Measurements from ENCODE around the gene GPC3.
"Not testable (repeated sequence)": the region's sequence is repeated elsewhere in the genome, so short reads cannot be mapped to it uniquely, and the experiment has no call there.

GPC3 gene

DNA sequence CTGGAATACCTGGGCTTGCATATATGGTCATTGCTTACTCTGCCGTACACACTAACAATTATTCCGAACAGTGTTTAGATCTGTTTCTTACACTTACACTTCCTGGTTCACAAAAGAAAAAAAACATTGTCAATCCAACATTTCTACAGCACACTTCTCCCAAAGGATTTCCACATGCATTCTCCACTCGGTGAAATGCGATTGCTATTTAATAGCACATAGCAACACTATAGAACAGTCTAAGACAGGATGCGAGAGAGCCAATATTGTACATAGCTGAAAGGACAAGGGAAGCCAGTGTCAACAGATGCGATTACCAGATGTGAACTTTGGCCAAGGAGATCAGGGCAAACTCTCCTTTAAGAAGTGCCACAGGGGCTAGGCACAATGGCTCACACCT, 349.4 kb downstream of the GPC3 start:
- no peak for DNase-seq

DNA sequence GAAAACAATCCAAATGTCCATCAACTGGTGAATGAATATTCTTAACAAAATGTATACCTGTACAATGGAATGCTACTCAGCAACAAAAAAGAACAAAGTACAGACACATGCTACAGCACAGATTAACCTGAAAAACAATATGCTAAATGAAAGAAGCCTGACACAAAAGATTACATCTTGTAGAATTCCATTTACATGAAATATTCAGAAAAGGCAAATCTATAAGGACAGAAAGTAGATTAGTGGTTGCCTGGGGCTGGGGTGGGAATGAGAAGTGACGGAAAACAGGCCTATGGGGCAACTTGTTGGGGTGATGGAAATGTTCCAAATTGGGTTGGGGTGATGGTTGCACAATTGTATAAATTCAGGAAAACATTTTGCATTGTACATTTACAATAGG, 351.0 kb downstream of the GPC3 start:
- no peak for DNase-seq

DNA sequence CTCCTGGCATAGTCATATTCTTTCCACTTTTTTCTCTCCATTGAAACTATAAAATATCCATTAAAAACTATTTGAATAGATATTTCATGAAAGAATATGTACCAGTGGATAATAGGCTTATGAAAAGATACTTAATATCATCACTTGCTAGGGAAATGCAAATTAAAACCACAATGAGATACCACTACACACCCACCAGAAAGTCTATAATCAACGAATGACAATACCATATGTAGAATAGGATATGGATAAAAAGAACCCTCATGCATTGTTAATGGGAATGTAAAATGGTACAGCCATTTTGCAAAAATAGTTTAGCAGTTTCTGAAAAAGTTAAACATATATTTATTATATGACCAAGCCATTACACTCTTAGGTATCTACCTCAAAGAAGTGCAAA, 351.4 kb downstream of the GPC3 start:
- DNase-seq: no peak

DNA sequence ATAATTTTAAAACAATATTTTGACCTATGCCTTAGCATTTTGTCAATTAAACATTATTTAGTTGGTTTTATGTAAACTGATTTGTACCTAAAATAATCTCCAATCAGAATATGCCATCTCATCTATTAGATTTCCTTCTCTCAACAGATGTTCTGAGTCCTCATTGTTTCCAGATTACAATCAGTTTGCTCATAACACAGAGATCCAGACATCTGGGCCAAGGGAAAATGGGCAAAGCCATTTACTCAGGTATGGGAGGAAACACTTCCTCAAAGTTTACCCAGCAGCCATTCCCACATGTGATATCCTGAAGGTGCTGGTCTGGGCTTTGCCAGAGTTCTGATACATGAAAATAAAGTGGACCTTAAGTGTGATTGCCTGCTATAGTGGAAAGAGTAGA, 352.2 kb downstream of the GPC3 start:
- no peak for DNase-seq

DNA sequence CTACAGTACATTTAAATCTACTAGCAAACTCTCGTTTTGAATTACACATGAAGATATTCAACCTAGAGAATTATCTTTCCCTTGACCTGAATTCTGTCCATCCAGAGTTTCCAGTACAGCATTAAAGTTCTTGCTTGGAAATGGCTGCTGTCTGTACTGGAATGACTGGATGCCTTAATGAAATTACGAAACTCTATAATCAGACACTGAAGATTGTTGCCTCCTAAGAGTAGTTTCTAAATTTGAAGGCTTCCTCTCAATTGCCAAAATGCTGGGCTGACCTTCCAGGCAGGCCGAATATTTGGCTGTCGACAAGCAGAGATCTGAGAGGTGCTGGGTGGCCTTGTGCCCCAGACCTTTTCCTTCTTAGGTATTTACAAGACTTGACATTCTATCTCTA, 355.0 kb downstream of the GPC3 start:
- no peak for DNase-seq

DNA sequence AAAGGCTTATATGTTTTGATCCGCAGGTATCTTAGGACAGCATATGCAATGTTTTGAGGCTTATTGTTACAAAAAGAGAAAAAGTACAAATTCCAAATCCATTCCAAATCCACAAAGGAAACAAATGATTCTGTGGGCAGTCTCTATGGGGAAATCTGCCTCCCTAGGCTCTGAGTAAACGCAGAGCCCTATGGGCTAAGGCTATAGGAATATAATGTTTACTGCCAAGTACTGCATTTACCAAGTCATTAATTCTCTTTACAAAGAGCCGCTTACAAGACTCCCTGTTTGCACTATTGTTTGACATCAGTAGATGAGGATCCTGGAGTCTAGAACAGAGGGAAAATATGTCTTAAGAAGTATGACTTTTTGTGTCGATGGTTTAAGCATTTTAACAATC, 357.7 kb downstream of the GPC3 start:
- no peak for DNase-seq

DNA sequence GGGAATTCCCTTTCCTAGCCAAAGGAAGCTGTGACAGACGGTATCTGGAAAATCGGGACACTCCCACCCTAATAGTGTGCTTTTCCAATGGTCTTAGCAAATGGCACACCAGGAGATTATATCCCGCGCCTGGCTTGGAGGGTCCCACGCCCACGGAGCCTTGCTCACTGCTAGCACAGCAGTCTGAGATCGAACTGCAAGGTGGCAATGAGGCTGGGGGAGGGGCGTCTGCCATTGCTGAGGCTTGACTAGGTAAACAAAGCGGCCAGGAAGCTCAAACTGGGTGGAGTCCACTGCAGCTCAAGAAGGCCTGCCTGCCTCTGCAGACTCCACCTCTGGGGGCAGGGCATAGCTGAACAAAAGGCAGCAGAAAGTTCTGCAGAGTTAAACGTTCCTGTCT, 364.0 kb downstream of the GPC3 start:
- not testable (repeated sequence) for DNase-seq

DNA sequence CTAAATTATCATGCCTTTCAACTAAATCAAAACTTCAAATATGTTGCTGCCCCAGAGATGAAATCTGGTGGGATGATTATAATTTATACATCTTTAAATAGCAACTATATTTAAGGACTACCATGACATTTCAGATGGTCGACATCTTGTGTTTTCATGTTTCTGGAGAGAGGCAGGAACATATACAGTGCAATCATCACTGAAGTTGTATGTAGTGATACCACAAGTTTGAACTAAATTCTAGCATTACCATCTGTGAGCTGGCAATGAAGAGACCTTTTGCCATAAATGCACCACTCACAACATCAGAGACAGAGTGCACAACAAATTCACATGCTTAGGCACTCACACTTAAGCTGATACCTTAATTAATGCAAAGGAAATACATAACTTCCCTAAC, 373.7 kb downstream of the GPC3 start:
- no peak for DNase-seq

DNA sequence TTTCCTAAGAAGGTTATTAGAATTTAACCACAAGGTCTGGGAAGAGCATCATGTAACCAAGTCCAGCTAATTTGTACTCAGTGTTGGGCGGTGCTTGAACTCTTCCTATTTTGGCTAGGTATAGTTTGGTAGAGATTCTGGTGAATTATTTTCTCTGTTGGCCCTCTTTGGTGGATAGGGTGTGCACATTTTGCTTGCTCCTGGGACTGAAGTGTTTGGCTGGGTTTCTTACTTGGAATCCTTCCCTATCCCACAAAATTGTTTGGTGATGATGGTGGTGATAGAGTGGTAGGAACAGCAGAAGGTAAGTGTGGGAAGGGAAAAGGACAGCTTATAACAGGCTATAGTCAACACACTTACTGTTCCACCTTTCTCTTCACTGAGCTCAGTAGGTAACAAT, 375.3 kb downstream of the GPC3 start:
- DNase-seq: no peak

DNA sequence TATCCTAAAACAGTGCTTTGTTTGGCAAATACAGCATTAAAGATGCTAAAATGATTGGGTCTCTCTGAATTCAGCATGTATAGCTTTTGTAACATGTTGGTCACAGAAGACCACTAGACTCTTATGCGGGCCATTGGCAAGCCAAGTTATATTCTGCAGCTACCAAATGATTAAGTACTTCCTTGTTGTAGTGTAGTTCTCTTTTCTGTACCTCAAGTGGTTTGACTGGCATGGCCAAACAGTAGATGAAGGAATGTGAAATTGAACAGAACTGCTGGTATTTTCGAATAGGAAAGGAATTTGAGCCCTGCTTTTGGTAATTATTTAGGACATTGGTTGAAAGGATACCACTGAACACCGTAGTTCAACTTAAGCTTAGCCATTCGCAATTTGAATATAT, 376.2 kb downstream of the GPC3 start:
- no peak for DNase-seq

DNA sequence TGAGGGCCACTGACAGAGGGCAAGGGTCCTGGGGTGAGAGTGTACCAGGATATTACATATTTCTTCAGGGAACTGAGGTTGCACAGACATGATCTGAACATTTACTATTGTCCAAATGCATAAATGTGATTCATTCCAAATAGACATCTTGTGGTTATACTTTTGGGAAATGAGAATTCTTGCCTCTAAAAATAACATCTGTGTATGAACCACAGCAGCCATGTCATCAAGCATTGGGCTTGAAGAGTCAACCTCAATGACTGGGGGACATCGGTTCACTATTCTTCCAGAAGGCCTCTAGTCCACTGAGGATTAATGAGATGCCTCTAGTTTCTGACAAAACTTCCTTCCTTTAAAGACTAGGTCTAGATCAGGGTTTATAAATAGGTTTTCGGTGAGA, 377.0 kb downstream of the GPC3 start:
- no peak for DNase-seq

DNA sequence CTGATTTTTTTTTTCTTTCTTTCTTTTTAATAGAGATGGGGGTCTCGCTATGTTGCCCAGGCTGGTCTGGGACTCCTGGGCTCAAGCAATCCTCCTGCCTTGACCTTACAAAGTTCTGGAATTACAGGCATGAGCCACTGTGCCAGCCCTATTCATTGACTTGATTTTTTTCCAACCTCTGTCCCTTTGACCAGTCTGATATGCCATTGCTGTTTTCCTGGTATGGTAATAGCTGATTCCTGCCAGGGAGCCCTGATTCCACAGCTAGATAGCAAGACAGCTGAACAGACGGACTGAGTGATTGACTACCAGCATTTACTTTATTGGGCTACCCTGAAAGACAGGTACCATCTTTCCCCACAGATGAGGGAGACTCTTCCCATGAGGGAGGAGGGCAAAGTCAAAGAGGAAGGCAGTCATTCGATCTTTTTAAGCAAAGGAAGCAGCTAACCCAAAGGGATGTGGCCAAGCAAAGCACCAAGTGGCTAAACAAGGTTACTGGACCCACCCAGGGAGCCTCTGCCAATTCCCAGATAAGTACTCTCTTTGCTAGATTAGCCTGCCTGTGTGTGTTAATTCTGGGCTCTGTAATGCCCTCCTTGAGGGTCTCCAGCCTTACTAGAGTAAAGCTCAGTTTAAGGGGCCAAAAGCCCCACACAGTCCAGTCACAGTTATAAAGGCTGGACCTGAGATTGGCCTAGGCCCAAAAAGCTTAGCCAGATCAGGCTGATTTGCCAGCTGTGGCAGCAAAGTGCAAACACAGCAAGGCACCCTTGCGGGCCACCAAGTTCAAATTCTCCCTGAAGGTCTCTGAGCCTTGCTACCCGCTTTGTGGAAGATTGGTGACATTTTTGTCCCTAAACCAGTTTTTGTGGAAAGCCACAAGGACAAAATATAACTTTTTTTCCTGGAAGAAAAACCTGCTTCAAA, 377.7 kb downstream of the GPC3 start:
- no peak for DNase-seq

DNA sequence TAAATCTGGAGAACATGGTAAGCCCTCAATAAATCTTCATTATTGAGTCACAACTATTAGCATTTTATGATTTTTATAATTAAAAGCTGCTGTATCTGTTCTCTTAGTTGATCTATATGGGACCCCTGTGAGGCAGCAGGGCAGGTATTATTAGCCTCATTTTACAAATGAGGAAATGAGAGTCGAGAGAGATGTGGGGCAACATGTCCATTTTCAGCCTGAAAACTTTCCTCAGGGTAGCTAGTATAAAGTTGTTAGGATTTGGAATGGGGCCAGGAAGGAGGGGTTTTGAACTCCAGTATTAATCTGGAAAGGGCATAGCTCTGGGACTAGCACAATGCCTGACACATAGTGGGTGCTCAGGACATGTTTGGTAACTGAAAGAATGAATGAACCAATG, 378.4 kb downstream of the GPC3 start:
- DNase-seq: no peak

DNA sequence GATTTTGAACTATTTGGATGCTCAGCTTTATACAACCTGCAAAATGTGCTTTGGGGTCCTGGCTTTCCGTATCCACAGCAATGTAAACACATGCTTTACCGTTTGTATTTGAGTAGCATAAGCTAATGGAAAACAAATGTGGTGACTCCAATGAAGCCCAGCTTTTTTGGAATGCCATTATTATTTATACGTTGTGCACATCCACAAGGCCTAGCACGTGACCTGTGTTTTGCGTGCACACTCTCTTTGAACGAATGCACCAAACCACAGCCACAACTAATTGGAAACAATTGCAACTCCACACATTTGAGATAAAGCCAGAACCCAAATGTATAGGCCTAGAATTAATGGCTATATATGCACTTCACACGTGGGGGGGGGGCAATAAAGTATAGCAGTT, 380.6 kb downstream of the GPC3 start:
- DNase-seq: no peak

DNA sequence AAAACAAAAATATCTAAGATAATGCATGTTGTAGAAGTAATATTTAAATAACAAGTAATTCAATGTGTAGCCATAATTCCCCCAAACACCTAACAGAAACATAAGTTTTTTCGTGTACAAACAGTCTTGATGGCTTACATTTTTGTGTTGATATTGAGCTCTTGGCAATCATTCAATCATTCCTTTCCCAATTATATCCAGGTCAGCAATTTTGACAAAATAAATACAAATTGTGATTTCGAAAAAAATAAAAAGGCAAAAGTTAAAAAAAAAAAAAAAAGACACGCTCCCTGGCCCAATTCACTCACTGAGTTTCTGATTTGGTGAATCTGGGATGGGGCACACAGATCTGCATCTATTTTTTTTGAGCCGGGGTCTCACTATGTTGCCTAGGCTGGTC, 382.5 kb downstream of the GPC3 start:
- DNase-seq: no peak

DNA sequence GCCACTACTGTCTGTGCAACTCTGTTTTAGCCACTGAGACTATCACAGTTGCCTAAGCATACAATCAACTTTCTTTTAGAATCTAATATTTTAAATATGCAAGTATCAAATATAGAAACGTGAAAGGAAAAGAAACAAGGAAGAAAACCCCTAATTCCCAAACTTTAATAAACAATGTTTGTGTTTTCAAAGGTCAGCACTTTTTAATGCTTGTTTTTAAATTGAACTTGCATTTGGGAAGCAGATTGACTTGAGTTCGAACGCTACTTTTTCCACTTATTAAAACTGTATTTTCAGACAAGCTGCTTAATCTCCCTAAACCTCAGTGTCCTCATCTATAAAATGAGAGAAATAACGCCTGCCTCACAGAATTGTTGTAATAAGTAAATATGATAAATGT, 384.3 kb downstream of the GPC3 start:
- no peak for DNase-seq

DNA sequence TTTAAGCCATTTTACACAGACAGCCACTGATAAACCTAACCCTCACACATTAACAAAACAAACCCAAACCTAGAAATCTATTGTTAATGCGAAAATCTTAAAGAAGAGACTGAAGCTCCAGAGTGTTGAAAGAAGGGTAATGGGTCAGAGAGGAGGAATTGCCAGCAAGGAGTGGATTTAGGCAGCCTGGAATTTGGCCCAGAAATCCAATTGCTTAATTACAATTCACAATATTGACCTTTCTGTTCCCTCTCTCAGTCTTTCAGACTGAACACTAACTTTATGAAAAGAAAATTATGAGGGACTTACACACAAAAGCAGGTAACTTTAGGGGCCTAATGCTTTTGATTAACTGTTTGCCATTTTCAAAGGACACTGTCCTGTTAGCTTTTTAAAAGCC, 384.9 kb downstream of the GPC3 start:
- DNase-seq: no peak

DNA sequence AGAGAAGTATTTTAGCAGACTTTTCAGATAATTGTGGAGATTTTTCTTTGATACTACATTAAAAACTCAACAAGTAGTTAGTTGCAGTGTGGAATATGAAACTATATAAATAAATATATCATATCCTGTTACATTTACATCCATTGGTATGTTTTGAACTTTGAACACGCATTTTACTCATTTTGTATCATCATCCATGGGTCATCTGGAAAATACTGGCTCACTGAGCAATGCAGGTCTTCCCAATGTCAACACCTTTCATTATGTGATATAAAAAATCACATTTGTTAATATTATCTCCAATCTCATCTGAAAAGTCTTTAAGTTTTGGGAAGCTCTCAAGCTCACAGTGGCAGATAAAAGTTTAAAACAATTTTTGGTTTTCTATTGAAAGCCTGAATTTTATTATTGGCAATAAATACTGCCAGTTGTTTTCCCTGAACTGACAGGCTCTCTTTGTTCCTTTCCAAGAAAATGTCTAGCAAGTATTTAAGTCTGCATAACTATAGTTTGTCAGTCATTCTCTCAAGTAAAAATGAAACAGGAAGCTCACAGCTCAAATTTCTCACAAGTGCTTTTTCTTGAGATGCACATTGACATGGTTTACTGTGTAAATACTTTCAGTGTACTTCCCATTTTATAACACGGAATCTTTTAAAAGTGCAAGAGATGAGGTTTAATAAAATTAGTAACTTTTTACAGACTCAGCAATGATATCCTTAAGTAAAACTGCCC, 386.6 kb downstream of the GPC3 start:
- no peak for DNase-seq

DNA sequence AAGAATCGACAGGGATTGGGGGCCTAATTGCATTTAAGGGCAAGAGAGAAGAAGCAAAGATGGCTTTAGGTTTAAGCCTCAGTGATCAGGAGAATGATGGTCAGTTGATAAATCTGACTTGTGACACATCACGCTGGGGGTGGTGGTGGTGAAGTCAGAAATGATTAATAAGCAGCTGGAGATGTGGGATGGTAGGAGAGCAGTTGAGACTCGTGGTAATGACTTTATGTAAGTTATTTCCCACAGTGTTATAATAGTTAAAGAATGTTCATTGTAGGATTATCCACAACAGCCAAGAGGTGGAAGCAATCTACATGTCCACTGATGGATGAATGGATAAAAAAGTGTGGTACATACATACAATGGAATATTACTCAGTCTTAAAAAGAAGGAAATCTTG, 391.2 kb downstream of the GPC3 start:
- no peak for DNase-seq

DNA sequence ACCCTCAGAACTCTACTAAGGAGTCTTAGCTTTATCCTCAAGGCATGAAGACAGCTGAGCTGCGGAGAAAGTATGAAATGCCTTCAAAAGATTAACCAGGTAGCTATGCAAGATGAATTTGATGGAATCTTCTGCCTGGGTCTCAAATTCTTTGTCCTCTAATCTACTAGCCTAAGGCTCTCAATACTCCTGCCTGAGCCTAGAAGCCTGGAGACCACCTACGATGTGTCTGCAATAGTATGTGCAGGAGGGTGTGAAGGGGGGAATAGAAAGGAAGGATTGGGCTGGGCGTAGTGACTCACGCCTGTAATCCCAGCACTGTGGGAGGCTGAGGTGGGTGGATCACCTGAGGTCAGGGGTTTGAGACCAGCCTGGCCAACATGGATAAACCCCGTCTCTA, 391.9 kb downstream of the GPC3 start:
- no peak for DNase-seq

DNA sequence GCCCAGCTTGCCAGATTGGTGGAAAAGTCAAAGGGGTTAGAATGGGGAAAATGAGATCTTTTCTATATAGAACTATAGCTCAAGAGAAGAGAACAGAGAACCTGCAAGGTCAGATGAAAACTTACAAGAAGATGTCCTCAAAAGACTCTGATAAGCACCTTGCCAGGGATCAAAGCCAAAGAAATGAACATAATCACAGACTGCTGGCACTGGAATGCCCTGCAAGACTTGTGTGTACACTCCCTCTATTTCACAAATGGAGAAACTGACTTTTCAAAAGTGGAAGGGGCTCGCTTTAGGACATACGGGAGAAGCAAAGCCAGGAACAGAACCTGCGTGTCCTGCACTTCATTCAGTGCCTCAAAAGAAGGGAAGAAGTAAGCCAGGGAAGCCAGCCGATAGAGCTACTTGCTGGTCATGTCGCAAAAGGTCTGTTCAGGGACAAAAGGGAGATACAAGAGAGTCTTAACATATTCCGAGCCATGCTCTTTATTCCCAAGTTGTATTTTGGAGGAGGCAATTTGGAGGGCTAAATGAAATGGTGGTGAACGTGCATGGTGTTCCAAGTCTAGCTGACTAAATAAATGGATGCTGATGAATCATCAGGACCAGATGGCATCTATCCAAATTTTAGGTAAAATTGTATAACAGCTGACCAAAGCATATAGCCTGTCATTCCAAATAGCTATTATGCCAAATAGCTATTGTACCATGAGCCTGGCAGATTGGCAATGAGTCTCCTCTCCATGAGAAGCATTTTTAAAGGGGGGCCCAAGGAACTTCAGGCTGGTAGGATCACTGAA, 394.5 kb downstream of the GPC3 start:
- no peak for DNase-seq

DNA sequence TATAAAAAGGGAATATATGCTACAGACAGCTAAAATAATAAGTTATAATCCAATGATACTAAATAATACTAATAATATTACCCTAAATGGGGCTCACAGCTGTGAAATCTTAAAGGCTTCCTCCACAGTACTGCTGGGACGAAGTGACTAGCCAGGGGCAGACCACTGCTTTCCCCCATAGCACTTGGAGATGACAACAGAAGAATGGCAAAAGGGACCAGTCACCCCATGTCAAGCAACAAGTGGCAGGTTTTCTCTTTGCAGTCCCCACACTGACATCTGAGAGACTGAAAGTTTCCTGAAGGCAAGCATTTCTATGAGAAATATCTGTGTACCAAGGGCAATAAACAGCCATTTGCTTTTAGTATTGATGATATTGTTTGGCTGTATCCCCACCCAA, 396.6 kb downstream of the GPC3 start:
- no peak for DNase-seq

DNA sequence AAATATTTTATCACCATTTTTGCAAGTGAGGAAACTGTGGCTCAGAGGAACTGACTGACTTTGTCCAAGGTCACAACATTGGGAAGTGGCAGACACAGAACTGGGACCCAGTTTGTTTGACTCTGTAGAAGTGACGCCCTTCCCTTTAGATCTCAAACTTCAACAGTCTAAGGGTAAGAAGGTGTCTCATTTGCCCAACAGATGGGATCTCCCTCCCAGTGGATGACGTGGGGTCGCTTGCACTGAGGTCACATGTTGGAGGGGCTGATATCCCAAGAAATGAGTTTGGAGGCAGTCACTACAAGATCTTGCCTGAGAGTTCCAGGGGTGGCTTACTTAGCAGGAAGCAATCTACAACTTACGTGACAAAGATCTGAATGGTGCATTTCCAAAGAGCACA, 397.6 kb downstream of the GPC3 start:
- DNase-seq: no peak

DNA sequence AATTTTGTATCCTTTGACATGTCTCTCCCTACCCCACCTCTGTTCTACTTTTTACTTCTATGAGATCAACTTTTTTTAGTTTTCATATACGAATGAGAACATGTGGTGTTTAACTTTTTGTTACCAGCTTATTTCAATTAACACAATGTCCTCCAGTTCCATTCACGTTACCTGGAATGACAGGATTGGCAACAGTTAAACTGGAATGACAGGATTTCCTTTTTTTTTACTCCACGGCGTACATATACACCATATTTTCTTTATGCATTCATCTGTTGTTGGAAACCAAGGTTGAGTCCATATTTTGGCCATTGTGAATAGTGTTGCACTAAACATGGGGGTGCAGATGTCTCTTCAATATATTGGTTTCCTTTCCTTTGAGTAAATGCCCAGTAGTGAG, 398.3 kb downstream of the GPC3 start:
- DNase-seq: no peak
